Measurements from ENCODE around the gene PRR3. TPM values are rescaled to one million over a fixed set of nuclear protein-coding genes. Genes with fewer than 3 reads are reported as not detected.

PRR3 gene
- total and polyA plus RNA-seq, 2 of the 13 experiments (the other 11 are each of a cell fraction or from before 2014, with no cell fraction given): 14.6 to 21.2 TPM

GRCh38 chr6:30541515-30542403, 15.3 kb upstream of the PRR3 start:
- Histone ChIP-seq H3K9ac (ENCODE audit: insufficient read depth, low read depth, low read length) (no peak overlapping the region), H3K4me3 (replicated peaks in 1 of 3; ENCODE audit: insufficient read depth in 1 of 3, low read depth in 2 of 3, low read length in 3 of 3) (peak overlapping the region; percentile 30 to 66 (median 44); a peak in 5 of 6 replicates), H3K9me3 (ENCODE audit: low read length) (no peaks in the 10 kb centered on the region), H3K27me3 (ENCODE audit: control insufficient read depth in 1 of 2, insufficient read depth in 2 of 2, low read length in 2 of 2) (no peaks in the 10 kb centered on the region), H4K20me1 (ENCODE audit: insufficient read depth, low read length) (no peaks in the 10 kb centered on the region; the same call in 1 of the 2 replicates), H3K4me2 (ENCODE audit: low read depth, low read length) (peak overlapping the region; percentile 92), H3K4me1 (ENCODE audit: insufficient read depth, low read length) (peaks cover 7% of the 10 kb centered on the region; the same call in 1 of the 2 replicates), H3K79me2 (ENCODE audit: insufficient read depth, low read length) (no peaks in the 10 kb centered on the region), H3K27ac (ENCODE audit: extremely low read length, insufficient read depth, low read length) (no peak overlapping the region), H3K36me3 (replicated peaks in 1 of 2; ENCODE audit: control insufficient read depth in 1 of 2, insufficient read depth in 2 of 2, low read length in 2 of 2) (peaks cover 1 to 11% of the 10 kb centered on the region in 2 experiments; a peak in 2 of 5 replicates), H2AFZ (ENCODE audit: low read length) (no peak overlapping the region)
- WGBS (ENCODE audit: low lambda C conversion rate): 30% methylated on average over 23 of the region's 23 CpGs
- in situ Hi-C loops (cut with HindIII; ENCODE audit: extremely low pct_ligation_motif_present, low pct_unique_long_range_greater_than_20kb): loop anchor here (5.0 kb wide), 1 partner anchor 59 kb away; no protein-coding TSS in a partner anchor
- BruUV-seq (replicated peaks): no TSS peak
- DNase-seq (ENCODE audit: low spot score): peak; percentile 76
- ChIA-PET CTCF (ENCODE audit: low intra/inter-chr PET ratio, low total read pairs) (interaction anchor here (0.6 to 6.6 kb wide), 4 partner anchors 10 to 58 kb away, joined by 3 to 110 read pairs (median 10); partner anchors contain the start of gene HLA-E), POLR2A (interaction anchor here (0.7 to 2.1 kb wide), 9 partner anchors 9 to 130 kb away, joined by 3 to 6 read pairs (median 3); partner anchors contain the start of genes DHX16, GNL1 and PRR3)
- peak; percentile 93 for FAIRE-seq
- ATAC-seq: peak; percentile 88
- intact Hi-C loops (cut with micrococcal nuclease; ENCODE audit: unreplicated experiment): loop anchor here (1.0 to 10.0 kb wide), 3 partner anchors 52 to 133 kb away; partner anchors contain the start of genes DHX16 and HLA-E
- TF ChIP-seq, protein P1, sequence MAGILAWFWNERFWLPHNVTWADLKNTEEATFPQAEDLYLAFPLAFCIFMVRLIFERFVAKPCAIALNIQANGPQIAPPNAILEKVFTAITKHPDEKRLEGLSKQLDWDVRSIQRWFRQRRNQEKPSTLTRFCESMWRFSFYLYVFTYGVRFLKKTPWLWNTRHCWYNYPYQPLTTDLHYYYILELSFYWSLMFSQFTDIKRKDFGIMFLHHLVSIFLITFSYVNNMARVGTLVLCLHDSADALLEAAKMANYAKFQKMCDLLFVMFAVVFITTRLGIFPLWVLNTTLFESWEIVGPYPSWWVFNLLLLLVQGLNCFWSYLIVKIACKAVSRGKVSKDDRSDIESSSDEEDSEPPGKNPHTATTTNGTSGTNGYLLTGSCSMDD (CRISPR knock-in tag; IDR thresholded peaks at IDR 0.05): no peak
- TF ChIP-seq ZNF142 (CRISPR knock-in tag; IDR thresholded peaks at IDR 0.05) (no peak), YEATS2 (CRISPR knock-in tag; IDR thresholded peaks at IDR 0.05; ENCODE audit: borderline replicate concordance) (peak; percentile 48; the same call in 1 of the 2 replicates), ARID5B (CRISPR knock-in tag; IDR thresholded peaks at IDR 0.05) (peak; percentile 54; the same call in 1 of the 2 replicates), XRCC5 (optimal IDR thresholded peaks at IDR 0.05; ENCODE audit: low read length) (peak; percentile 91), ZMAT3 (CRISPR knock-in tag; conservative IDR thresholded peaks at IDR 0.05) (0 out of 2 replicates have a peak, but pooled peaks have one; percentile 43), ZNF83 (CRISPR knock-in tag; IDR thresholded peaks at IDR 0.05; ENCODE audit: borderline replicate concordance) (no peak), MTF2 (CRISPR knock-in tag; IDR thresholded peaks at IDR 0.05; ENCODE audit: borderline replicate concordance) (0 out of 2 replicates have a peak, but pooled peaks have one; percentile 16)
- TF ChIP-seq, protein P2, sequence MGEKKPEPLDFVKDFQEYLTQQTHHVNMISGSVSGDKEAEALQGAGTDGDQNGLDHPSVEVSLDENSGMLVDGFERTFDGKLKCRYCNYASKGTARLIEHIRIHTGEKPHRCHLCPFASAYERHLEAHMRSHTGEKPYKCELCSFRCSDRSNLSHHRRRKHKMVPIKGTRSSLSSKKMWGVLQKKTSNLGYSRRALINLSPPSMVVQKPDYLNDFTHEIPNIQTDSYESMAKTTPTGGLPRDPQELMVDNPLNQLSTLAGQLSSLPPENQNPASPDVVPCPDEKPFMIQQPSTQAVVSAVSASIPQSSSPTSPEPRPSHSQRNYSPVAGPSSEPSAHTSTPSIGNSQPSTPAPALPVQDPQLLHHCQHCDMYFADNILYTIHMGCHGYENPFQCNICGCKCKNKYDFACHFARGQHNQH (CRISPR knock-in tag; IDR thresholded peaks at IDR 0.05): peak; percentile 47; the same call in 1 of the 2 replicates
